NT2/D1 (cell line): ENCODE results near the gene FCRLB.

Experiments used
- SUZ12 ChIP-seq: IDR thresholded peaks from 2 replicates; pipeline ENCODE4 v1.6.1; 2011; ENCODE audit not compliant: insufficient read length, insufficient read depth; ENCODE audit errors: extremely low read depth
- YY1 ChIP-seq: IDR thresholded peaks from 2 replicates; pipeline ENCODE4 v1.6.1; 2011; ENCODE audit not compliant: insufficient read length, insufficient read depth
- ZNF274 ChIP-seq: IDR thresholded peaks from 2 replicates; pipeline ENCODE4 v1.6.1; 2011; ENCODE audit warnings: mild to moderate bottlenecking, low read depth, low read length

GRCh38 chr1:161710560-161710959 lies 10.8 kb upstream of the FCRLB start:
- TF ChIP-seq YY1, result no peak
- TF ChIP-seq ZNF274, result no peak
- no peak for TF ChIP-seq SUZ12
